ENCODE results near the gene CBFA2T3.
"Not testable (repeated sequence)": the region's sequence is repeated elsewhere in the genome, so short reads cannot be mapped to it uniquely, and the experiment has no call there.

Gene CBFA2T3

DNA sequence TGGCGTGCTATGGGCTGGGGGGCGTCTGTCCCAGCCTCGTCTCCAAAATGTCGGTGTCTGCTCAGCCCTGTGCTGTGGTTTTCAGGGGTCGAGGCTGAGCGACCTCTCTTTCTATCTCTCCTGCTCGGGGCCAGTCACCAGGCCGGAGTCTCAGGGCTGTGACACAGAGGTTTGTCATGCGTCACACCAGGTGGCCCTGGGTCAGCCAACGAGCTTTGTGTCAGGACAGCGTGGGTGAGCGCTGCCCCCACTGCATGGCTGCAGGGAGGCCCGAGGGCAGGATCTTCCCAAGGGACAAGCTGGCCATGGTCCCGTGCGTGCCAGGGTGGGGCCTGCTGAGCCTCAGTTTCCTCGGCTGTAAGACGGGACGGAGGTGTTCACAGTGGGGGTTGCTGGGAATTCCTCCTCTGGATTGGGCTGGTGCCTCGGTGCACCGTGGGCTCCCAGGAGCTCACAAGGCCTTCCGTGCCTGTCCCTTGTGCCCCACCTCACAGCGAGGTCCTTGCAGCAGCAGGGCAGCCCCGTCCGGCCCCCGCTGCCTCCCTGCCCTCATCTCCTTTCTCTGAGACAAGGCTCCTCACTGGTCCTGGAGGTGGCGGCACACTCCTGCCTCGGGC, 50.5 kb downstream of the CBFA2T3 start:
- Mint-ChIP-seq H3K36me3 (ENCODE audit: low read depth) (no peaks in the 10 kb centered on the region), H3K27me3 (peaks cover 13% of the 10 kb centered on the region), H3K4me3 (no peak overlapping the region), H3K4me1 (ENCODE audit: low read depth) (peaks cover 3% of the 10 kb centered on the region), H3K27ac (no peak overlapping the region), H3K9me3 (no peaks in the 10 kb centered on the region)
- DNase-seq: no peak

DNA sequence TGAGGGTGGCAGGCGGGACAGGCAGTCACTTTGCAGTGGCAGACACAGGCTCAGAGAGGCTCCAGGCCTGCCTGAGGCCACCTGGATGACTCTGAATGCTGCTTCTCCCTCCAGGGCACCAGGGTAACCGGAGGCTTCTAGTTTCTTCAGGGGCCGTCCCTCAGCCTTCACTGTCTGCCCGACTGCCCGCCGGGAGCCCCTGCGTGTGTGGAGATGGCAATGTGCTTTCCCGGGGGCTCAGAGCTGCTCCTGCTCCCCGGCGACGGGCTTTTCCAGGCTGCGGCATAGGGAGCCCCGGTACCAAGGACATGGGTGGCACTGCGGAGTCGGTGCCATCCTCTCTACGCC, 51.5 kb downstream of the CBFA2T3 start:
- Mint-ChIP-seq H3K27ac (no peak overlapping the region), H3K4me3 (no peak overlapping the region), H3K27me3 (peaks cover 17% of the 10 kb centered on the region), H3K36me3 (ENCODE audit: low read depth) (no peaks in the 10 kb centered on the region), H3K9me3 (no peaks in the 10 kb centered on the region), H3K4me1 (ENCODE audit: low read depth) (peaks cover 7% of the 10 kb centered on the region)
- DNase-seq: no peak

DNA sequence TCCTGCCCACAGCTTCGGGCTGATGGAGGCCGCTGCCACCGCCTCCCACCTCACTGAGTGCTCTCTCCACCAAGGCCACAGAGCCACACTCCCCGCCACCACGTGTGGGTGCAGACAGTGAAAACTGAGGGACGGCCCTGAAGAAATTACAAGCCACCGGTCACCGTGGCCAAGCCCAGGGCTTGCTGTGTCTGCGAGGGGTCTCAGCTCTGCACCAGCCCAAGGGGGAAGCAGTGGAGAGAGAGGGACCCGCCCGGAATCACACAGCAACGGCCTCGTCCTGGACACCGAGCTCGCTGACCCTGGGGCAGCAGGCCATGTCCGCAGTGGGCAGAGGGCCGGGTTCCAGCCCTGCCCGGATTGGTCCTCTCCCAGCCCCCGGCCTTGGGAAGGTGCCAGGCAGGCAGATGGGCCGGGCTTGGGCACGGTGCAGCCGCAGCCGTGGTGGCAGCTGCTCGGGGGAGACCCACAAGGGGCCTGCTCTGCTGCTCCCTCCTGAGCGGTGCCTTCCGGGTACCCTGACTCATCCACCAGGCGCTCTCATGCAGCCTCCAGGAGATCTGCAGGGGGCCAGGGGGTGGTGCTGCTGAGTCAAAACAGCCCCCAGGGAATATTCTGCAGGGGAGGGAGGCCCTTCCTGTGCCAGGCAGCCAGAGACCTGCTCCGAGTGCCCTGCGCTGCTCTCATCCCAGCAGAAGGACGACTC, 52.0 kb downstream of the CBFA2T3 start:
- no peak overlapping the region for H3K27ac Mint-ChIP-seq

DNA sequence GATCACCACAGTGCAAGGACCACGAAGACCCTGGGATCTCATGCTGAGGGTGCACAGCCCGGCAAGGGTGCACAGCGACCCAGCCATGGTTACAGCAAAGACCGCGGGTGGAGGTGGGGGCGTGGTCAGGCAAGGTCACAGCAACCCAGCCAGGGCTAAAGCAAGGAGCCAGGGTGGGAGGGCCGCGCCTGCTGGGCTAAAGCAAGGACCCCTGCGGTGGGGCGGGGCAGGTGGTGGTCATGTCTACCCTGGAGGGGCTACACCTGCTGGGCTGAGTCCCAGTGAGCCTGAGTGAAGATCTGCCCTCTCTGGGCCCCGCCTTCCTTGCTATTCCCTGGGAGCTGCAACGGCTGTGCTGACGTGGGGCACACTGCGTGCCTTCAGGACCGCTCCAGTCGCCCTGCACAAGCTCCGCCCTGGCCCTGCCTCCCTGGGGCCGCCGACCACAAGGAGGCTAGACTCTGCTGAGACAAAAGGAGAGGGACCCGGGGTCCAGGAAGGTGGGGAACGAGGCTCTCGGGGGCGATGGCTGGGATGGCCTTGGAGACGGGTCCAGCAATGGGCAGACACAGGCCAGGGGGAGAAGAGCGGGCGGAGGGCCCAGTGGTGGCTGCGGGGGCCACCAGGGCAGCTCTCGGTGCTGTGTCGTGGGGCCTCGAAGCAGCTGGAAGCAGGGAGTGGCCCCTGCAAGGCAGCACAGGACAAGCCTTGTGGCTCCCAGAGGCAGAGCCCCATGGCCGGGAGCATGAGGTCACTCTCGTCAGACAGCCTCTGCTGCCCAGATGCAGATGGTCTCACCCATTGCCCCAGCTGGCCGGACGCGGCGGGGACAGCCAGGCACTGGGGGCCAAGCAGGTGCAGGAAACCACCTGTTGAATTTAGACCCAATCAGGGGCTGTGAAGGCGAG, 52.8 kb downstream of the CBFA2T3 start:
- peaks cover 7% of the 10 kb centered on the region for H3K4me1 Mint-ChIP-seq (ENCODE audit: low read depth)
- H3K27ac Mint-ChIP-seq: no peak overlapping the region
- H3K36me3 Mint-ChIP-seq (ENCODE audit: low read depth): no peaks in the 10 kb centered on the region
- no peak overlapping the region for H3K4me3 Mint-ChIP-seq
- peaks cover 20% of the 10 kb centered on the region for H3K27me3 Mint-ChIP-seq
- no peak for DNase-seq
- no peaks in the 10 kb centered on the region for H3K9me3 Mint-ChIP-seq

More for the DNA sequence above, 52.0 kb downstream of the CBFA2T3 start:
- H3K4me3 Mint-ChIP-seq: no peak overlapping the region
- peaks cover 19% of the 10 kb centered on the region for H3K27me3 Mint-ChIP-seq
- peak; percentile 40 for DNase-seq
- H3K4me1 Mint-ChIP-seq (ENCODE audit: low read depth): peaks cover 7% of the 10 kb centered on the region
- no peaks in the 10 kb centered on the region for H3K36me3 Mint-ChIP-seq (ENCODE audit: low read depth)
- no peaks in the 10 kb centered on the region for H3K9me3 Mint-ChIP-seq

DNA sequence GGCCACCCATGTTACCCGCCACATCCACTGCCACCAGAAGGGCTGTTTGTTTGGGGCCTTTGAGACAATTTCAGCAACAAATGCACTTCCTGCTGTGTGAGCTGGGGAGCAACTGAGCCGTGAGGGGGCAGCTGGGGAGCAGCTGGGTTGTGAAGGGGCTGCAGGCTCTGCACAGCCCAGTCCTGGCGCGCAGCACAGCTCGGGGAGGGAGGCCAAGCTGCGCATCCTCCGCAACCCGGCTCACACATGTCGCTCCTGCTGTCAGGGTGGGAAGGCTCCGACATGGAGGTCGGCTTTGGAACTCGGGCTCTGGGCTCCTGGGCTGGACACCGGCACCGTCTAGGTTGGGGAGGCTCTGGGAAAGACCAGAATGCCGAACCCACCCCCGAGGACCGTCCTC, 53.6 kb downstream of the CBFA2T3 start:
- Mint-ChIP-seq H3K27me3 (peaks cover 20% of the 10 kb centered on the region), H3K4me1 (ENCODE audit: low read depth) (peaks cover 7% of the 10 kb centered on the region), H3K4me3 (no peak overlapping the region), H3K9me3 (no peaks in the 10 kb centered on the region), H3K27ac (no peak overlapping the region), H3K36me3 (ENCODE audit: low read depth) (no peaks in the 10 kb centered on the region)
- no peak for DNase-seq

DNA sequence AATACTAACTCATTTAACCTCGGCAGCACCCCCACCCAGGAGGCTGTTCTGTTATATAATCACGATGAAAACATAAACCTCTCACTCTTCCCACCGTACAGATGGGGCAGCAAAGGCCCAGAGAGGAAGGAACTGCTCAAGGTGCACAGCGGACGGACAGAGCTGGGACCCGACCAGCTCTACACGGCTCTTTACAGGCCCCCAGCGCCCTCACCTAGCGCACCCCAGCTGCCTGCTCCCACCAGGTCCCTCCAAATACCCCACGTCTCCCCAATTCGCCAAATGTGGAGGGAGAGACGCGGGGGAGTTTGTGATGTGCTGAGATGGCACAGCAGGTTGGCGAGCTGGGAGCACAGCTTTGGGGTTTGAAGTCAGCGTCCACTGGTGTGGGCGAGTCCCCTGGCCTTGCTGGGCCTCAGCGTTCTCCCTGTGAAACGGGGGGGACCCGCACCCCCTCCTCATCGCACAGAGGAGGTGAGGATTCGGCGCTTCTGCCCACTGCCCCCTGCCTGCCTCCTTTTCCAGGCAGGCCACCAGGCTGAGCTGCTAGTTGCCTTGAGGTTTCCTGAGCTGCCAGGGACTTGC, 54.1 kb downstream of the CBFA2T3 start:
- no peaks in the 10 kb centered on the region for H3K9me3 Mint-ChIP-seq
- H3K4me3 Mint-ChIP-seq: no peak overlapping the region
- no peak overlapping the region for H3K27ac Mint-ChIP-seq
- peaks cover 20% of the 10 kb centered on the region for H3K27me3 Mint-ChIP-seq
- no peaks in the 10 kb centered on the region for H3K36me3 Mint-ChIP-seq (ENCODE audit: low read depth)
- DNase-seq: no peak
- peaks cover 7% of the 10 kb centered on the region for H3K4me1 Mint-ChIP-seq (ENCODE audit: low read depth)

DNA sequence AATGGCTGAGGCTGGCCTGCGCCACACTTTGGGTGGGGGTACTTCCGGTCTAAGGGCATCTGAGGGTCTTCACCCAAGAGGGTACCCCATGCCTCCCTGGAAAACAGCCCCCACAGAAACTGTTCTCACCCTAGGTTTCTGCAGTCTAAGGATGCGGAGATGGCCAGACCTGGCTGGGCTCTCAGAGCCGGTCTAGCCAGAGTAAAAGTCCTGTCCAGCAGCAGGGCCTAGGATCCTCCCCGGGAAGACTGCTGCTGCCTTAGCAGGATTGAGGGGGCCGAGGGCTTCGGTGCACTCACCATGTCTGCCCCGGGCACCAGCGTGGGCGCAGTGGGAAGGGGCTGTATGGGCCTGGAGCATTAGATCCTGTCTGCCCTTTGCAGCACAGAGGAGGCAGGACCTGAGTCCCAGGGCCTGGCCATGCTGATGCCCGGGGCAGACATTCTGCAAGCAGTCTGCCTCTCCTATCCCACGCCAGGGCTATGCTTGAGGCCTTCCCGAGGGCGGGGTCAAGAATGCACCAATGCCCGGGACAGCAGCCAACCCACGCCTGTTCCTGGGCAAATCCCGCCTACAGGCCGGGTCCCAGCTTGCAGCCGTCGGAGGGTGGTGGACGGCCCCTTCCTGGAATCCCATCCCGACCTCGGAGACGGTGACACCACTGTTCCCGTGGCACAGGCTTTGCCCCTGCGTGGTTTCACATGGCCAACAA, 54.7 kb downstream of the CBFA2T3 start:
- H3K4me3 Mint-ChIP-seq: no peak overlapping the region
- H3K4me1 Mint-ChIP-seq (ENCODE audit: low read depth): peaks cover 7% of the 10 kb centered on the region
- no peaks in the 10 kb centered on the region for H3K36me3 Mint-ChIP-seq (ENCODE audit: low read depth)
- DNase-seq: no peak
- no peak overlapping the region for H3K27ac Mint-ChIP-seq
- no peaks in the 10 kb centered on the region for H3K9me3 Mint-ChIP-seq
- H3K27me3 Mint-ChIP-seq: peaks cover 23% of the 10 kb centered on the region

DNA sequence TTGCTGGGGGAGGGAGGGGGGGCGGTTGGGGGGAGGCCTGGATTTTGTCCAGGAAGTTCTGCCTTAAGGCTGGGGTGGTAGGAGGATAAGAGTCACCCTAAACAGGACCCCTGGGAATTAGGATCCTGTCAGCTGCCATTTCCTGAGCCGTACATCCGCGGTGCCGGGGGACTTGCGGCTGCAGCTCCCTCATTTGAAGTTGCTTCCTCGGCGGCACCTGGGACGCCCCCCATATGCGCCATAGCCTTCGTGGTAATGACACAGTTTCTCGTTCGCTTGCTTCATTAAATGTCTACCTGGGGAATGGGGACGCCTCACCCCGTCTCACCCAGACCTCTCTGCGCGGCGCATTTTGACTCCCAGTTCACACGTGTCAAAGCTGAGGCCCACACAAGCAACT, 55.4 kb downstream of the CBFA2T3 start:
- Mint-ChIP-seq H3K4me1 (ENCODE audit: low read depth) (peaks cover 7% of the 10 kb centered on the region), H3K4me3 (no peak overlapping the region), H3K27ac (no peak overlapping the region), H3K36me3 (ENCODE audit: low read depth) (no peaks in the 10 kb centered on the region), H3K9me3 (no peaks in the 10 kb centered on the region), H3K27me3 (peaks cover 23% of the 10 kb centered on the region)
- DNase-seq: no peak

DNA sequence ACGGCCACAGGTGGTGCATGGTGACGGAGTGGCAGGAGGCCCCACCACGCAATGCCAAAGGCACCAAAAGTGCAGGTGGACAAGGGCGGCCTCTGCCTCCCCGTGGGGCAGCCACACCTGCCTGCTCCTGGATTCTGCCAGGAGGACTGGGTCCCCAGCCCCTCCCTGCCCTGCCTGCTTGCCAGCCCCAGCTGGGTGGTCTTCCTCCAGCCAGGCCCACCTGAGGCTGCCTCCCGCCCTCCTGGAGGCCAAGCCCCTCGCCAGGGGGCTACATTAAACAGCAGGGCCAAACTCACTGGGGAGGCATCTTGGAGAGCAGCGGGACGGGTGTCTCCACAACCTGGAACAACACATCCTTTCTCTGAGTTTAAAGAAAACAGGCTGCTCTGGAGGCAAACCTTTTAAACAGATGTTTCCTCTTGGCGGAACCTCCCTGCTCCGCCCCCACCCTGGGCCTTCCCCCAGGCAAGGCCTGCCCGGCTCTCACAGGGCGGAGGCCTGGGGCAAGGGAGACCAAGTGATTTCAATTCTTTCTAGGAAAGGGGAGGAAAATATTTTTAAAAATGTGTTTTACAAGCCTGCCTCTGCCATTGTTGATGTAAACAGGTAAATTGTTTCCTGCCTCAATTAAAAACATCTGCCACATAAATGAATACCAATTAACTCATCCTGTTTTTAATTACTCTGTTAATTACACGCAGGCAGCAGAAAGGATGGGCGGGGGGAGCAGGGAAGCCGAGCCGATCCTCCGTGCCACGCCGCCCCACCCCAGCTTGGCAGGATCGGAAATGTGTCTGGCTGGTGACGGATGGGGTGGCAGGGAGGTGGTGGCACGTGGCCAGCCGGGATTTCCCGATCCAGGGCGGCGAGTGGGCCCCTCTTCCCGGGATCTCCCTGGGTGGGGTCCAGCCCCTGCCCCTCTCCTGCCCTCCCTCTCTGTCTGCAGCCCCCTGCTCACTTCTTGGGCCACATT, 56.1 kb downstream of the CBFA2T3 start:
- Mint-ChIP-seq H3K4me1 (ENCODE audit: low read depth) (peaks cover 7% of the 10 kb centered on the region), H3K9me3 (no peaks in the 10 kb centered on the region), H3K27ac (no peak overlapping the region), H3K4me3 (no peak overlapping the region), H3K27me3 (peaks cover 23% of the 10 kb centered on the region), H3K36me3 (ENCODE audit: low read depth) (no peaks in the 10 kb centered on the region)
- DNase-seq: no peak

DNA sequence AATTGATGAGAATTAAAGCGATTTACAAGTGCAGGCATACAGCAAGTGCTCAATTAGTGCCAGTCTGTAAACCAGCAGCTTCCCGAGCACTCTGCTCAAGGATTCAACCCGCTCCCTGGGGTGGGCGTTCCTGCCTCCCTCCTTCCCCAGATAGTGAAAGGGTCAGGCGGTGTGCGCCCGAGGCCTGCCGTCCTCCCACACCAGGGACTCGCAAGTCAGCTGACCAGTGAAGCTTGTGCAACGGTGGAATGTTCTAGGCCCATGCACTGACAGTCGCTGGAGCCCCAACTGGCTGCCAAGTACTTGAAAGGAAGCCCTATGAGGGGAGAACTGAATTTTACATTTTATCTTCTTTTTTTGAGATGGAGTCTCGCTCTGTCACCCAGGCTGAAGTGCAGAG, 57.1 kb downstream of the CBFA2T3 start:
- no peak for DNase-seq
- H3K4me3 Mint-ChIP-seq: no peak overlapping the region
- H3K4me1 Mint-ChIP-seq (ENCODE audit: low read depth): peaks cover 7% of the 10 kb centered on the region
- no peaks in the 10 kb centered on the region for H3K9me3 Mint-ChIP-seq
- H3K27ac Mint-ChIP-seq: no peak overlapping the region
- peaks cover 23% of the 10 kb centered on the region for H3K27me3 Mint-ChIP-seq
- H3K36me3 Mint-ChIP-seq (ENCODE audit: low read depth): no peaks in the 10 kb centered on the region

DNA sequence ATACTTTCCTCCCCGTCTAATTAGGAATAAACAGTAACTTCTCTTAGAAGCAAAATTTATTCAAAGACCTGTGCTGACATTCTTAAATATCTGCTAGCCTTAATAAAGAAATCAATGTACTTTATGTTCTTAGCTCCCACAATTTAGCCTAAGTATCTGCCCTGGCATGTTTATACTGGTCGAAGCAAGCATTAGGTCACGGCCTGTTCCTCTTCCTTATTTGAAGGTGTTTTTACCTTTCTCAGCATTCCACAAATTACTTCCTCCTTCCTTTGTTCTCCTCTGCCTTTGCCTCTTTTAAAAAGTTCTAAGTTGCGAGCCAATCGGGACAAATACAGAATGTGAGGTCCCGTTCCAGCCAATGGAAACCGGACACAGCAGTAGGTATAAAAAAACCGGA, 58.1 kb downstream of the CBFA2T3 start:
- H3K4me3 Mint-ChIP-seq; H3K4me1 Mint-ChIP-seq (ENCODE audit: low read depth); DNase-seq; H3K27ac Mint-ChIP-seq; H3K36me3 Mint-ChIP-seq (ENCODE audit: low read depth); H3K9me3 Mint-ChIP-seq: not testable (repeated sequence)
- peaks cover 23% of the 10 kb centered on the region for H3K27me3 Mint-ChIP-seq

DNA sequence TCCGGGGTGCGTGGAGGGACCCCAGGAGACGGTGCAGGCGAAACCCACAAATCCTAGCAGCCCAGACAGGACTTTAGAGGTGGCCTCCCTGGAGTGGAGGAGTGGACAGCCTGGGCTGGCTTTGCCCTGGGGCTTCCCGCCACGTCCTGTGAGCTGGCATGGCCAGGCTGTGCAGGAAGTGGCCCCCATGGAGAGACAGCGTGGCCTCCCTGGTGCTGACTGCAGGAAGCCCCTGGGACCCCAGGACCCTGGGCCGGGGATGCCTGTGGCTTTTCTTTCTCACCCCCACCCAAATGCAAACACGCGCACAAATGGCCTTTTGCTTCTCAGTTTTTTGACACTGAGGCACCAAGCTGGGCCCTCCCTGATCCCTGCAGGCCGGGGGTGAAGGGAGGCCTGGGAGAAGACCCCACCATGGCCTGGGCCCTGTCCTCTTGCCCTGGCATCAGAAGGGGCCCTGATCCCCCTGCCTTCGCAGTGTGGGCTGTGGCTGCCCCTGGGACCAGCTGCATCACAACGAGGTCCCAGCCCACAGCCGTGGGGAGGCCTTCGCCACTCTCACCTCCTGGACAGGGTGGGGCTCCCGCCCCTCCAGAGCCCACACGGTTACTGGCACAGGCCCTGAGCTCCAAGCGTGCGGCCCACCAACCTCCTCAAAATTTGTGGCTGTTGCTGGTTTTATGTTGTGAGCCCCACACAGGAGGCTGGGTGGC, 58.9 kb downstream of the CBFA2T3 start:
- Mint-ChIP-seq H3K9me3 (no peaks in the 10 kb centered on the region), H3K4me1 (ENCODE audit: low read depth) (peaks cover 7% of the 10 kb centered on the region), H3K36me3 (ENCODE audit: low read depth) (no peaks in the 10 kb centered on the region), H3K27me3 (peaks cover 23% of the 10 kb centered on the region), H3K4me3 (no peak overlapping the region), H3K27ac (no peak overlapping the region)
- DNase-seq: no peak
